HEK293 (cell line): ENCODE data around the gene SLC7A11.

Source experiments
- ZNF10 ChIP-seq: fragments of 450-650 bp; formaldehyde crosslinking; IDR thresholded peaks from 2 replicates; pipeline ENCODE4 v1.5.1; 2017; ENCODE audit warnings: missing biosample characterization, missing genetic modification characterization
- ZNF184 ChIP-seq: fragments of 450-650 bp; IDR thresholded peaks from 2 replicates; pipeline ENCODE4 v1.5.1; 2018; ENCODE audit warnings: missing biosample characterization, mild to moderate bottlenecking, missing genetic modification characterization

- TF ChIP-seq ZNF10 (tag by site-specific recombination): no peak
- no peak for TF ChIP-seq ZNF184 (tag by site-specific recombination)
Measured at GRCh38 chr4:138200236-138200590, 41.9 kb downstream of the SLC7A11 start.
